NB4 (cell line): ENCODE measurements around the gene CHD3.

Experiments used
- DNase-seq: peaks from one replicate; pipeline ENCODE4 v3.0.0; 2010; ENCODE audit warnings: low read depth
- H3K4me3 ChIP-seq: one replicate; pipeline ENCODE4 v1.5.1; 2011; ENCODE audit warnings: mild to moderate bottlenecking, low read depth, low read length, moderate library complexity
- CTCF ChIP-seq: IDR thresholded peaks from one replicate; pipeline ENCODE4 v1.5.1; 2012; ENCODE audit warnings: low read depth, low read length
- MAX ChIP-seq: IDR thresholded peaks from 2 replicates; pipeline ENCODE4 v1.6.1; 2011; ENCODE audit warnings: low read depth, low read length
- MYC ChIP-seq: IDR thresholded peaks from 2 replicates; pipeline ENCODE4 v1.6.1; 2011; ENCODE audit warnings: low read depth, low read length
- POLR2A ChIP-seq: IDR thresholded peaks from 2 replicates; pipeline ENCODE4 v1.6.1; 2011; ENCODE audit warnings: mild to moderate bottlenecking; ENCODE audit not compliant: insufficient read length; ENCODE audit errors: extremely low read depth

CHD3 gene

GRCh38 chr17:7959503-7960253 is 71.1 kb downstream of the CHD3 start:
- TF ChIP-seq MYC (no peak), CTCF (no peak), POLR2A (no peak), MAX (no peak)
- DNase-seq = peak; percentile 71
- H3K4me3 ChIP-seq = no peak overlapping the region

- no peak overlapping the region for H3K4me3 ChIP-seq
- TF ChIP-seq POLR2A (no peak), CTCF (no peak), MAX (no peak), MYC (no peak)
- DNase-seq = no peak
Observed at GRCh38 chr17:7961421-7961820, 72.8 kb downstream of the CHD3 start.
